Measurements from ENCODE around the gene CD300LF.

CD300LF gene

GRCh38 chr17:74647871-74648672, 64.7 kb downstream of the CD300LF start:
- no peak for TF ChIP-seq POLR2AphosphoS5 (IDR thresholded peaks at IDR 0.05; ENCODE audit: low read depth, low read length)
- no peak for TF ChIP-seq FOXP2 (optimal IDR thresholded peaks at IDR 0.05; ENCODE audit: borderline replicate concordance, extremely low read depth, extremely low read length, insufficient read depth)
- TF ChIP-seq REST (IDR thresholded peaks at IDR 0.05; ENCODE audit: insufficient read depth in 1 of 2, low read depth in 2 of 2, low read length in 2 of 2), result no peak
- no peak for TF ChIP-seq TAF1 (IDR thresholded peaks at IDR 0.05; ENCODE audit: borderline replicate concordance, insufficient read depth, low read length)
- no peak for TF ChIP-seq SIN3A (IDR thresholded peaks at IDR 0.05; ENCODE audit: borderline replicate concordance, insufficient read depth, low read length)

- TF ChIP-seq POLR2AphosphoS5 (IDR thresholded peaks at IDR 0.05; ENCODE audit: low read depth, low read length), result no peak
- no peak for TF ChIP-seq TAF1 (IDR thresholded peaks at IDR 0.05; ENCODE audit: borderline replicate concordance, insufficient read depth, low read length)
- TF ChIP-seq REST (IDR thresholded peaks at IDR 0.05; ENCODE audit: insufficient read depth in 1 of 2, low read depth in 2 of 2, low read length in 2 of 2), result no peak
- no peak for TF ChIP-seq SIN3A (IDR thresholded peaks at IDR 0.05; ENCODE audit: borderline replicate concordance, insufficient read depth, low read length)
- TF ChIP-seq FOXP2 (optimal IDR thresholded peaks at IDR 0.05; ENCODE audit: borderline replicate concordance, extremely low read depth, extremely low read length, insufficient read depth), result no peak
Measured at GRCh38 chr17:74646231-74646630, 66.5 kb downstream of the CD300LF start.

- TF ChIP-seq POLR2AphosphoS5 (IDR thresholded peaks at IDR 0.05; ENCODE audit: low read depth, low read length) (no peak), TAF1 (IDR thresholded peaks at IDR 0.05; ENCODE audit: borderline replicate concordance, insufficient read depth, low read length) (no peak)
Measured at GRCh38 chr17:74645010-74645409, 67.7 kb downstream of the CD300LF start.

GRCh38 chr17:74644419-74644818, 68.3 kb downstream of the CD300LF start:
- TF ChIP-seq REST (IDR thresholded peaks at IDR 0.05; ENCODE audit: insufficient read depth in 1 of 2, low read depth in 2 of 2, low read length in 2 of 2) (no peak), FOXP2 (optimal IDR thresholded peaks at IDR 0.05; ENCODE audit: borderline replicate concordance, extremely low read depth, extremely low read length, insufficient read depth) (no peak), POLR2AphosphoS5 (IDR thresholded peaks at IDR 0.05; ENCODE audit: low read depth, low read length) (no peak), SIN3A (IDR thresholded peaks at IDR 0.05; ENCODE audit: borderline replicate concordance, insufficient read depth, low read length) (no peak)
